C4-2B (cell line): ENCODE data around the gene IFT25.

Source experiments
- H3K27ac ChIP-seq: fragments of 450-650 bp; 2 replicates; pipeline ENCODE4 v1.5.1; 2017
- ZFX ChIP-seq: fragments of 450-650 bp; IDR thresholded peaks from 2 replicates; pipeline ENCODE4 v1.6.1; 2017
- TF ChIP-seq, protein P1 (sequence below): fragments of 450-650 bp; conservative IDR thresholded peaks from 2 replicates; pipeline ENCODE4 v1.5.1; 2017; ENCODE audit warnings: mild to moderate bottlenecking

IFT25 gene

DNA sequence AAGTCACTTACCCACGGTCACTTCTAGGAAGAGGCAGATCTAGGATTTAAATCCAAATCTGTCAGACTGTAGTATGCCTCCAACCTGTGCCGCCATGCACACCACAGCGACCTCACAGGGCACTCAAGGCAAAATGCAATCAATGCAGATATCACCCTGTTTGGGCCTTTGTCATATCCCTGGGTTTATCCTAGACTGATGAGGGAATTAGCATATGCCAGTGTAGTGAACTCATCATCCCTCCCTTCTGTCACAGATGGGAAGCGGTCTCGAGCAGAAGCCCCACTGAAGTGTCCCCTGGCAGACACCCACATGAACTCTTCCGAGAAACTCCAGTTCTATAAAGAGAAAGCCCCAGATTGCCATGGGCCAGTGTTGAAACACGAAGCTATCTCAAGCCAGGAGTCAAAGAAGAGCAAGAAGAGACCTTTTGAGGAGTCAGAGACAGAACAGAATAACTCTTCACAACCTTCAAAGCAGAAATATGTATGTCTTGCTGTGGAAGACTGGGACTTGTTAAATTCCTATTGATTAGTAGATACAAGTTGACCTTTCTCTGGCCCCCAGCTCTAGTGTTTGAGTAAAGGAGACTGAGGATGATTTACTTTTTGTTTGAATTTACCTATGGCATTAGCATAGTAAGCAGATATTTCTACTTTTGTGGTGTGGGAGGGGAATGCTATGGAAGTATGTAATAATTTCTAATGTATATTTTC is 22.1 kb upstream of the IFT25 start:
- no peak overlapping the region for H3K27ac ChIP-seq
- no peak for TF ChIP-seq ZFX
- TF ChIP-seq, protein P1, sequence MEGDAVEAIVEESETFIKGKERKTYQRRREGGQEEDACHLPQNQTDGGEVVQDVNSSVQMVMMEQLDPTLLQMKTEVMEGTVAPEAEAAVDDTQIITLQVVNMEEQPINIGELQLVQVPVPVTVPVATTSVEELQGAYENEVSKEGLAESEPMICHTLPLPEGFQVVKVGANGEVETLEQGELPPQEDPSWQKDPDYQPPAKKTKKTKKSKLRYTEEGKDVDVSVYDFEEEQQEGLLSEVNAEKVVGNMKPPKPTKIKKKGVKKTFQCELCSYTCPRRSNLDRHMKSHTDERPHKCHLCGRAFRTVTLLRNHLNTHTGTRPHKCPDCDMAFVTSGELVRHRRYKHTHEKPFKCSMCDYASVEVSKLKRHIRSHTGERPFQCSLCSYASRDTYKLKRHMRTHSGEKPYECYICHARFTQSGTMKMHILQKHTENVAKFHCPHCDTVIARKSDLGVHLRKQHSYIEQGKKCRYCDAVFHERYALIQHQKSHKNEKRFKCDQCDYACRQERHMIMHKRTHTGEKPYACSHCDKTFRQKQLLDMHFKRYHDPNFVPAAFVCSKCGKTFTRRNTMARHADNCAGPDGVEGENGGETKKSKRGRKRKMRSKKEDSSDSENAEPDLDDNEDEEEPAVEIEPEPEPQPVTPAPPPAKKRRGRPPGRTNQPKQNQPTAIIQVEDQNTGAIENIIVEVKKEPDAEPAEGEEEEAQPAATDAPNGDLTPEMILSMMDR, result no peak

DNA sequence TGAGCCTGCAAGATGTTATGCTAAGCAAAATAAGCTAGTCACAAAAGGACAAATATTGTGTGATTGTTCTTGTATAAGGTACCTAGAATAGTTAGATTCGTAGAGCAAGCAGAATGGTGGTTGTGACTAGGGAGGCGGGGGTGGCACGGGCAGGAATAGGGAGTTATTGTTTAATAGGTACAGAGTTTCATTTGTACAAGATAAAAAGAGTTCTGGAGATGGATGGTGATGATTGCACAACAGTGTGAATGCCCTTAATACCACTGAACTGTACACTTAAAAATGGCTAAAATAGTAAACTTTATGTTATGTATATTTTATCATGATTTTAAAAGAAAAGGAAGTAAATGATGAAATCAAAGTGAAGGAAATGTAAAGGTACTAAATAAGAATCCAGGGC is 21.3 kb upstream of the IFT25 start:
- TF ChIP-seq, protein P1, result no peak
- no peak for TF ChIP-seq ZFX
- H3K27ac ChIP-seq, result no peak overlapping the region

DNA sequence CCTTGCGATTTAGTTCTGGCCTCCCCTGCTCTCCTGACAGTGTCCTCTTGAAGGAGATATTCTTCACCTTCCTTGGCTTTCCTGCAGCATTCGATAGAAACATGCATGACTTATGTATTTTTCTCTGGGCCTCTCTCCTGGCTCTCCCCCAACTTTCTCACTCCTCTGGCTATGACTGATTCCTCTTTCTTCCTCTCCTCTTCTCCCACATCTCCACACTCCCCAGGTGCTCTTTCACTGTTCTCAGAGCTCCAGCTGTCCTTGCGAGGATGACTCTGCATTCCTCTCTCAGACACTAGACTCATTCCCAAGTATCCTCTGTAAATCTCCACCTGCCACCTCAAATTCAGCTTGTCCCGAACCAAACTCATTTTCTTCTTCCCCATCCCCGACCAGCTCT is 18.6 kb upstream of the IFT25 start:
- no peak for TF ChIP-seq ZFX
- TF ChIP-seq, protein P1, result no peak
- no peak overlapping the region for H3K27ac ChIP-seq

DNA sequence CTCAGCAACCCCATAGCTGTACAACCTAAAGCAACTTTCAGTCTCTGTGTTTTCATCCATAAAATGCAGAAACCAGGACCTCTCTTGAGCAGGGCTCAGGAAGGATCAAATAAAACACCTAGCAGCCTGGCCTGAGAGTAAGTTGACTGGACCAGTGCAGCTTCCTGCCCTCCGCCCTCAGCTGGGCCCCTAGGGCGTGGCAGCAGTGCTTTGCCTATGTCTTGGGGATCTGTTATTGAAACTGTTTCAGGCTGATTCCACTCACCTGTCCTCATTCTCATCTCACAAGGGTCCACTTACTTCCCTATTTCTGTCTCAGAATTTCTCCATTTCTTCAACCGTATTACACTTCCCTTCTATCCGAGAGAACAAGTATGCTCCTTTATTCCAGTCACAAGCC is 18.0 kb upstream of the IFT25 start:
- H3K27ac ChIP-seq, result no peak overlapping the region
- no peak for TF ChIP-seq ZFX
- TF ChIP-seq, protein P1, result no peak

DNA sequence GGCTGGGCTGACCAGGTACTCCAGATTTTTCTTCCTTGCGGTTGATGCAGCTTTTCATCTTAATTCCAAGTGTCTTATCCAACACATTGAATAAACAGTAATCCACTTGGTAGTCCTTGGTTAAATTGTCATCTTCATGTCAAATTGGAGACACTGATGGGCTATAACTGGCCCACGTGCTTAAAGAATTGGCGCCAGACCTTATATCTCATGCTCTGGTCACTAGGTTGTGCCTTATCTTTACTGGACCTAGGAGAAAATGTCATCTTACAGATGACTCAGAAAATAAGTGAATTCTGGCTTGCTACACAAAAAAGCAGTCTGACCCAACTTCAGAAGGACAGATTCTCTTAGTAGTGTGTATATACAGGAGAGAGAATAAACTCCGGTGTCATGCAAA is 16.9 kb upstream of the IFT25 start:
- TF ChIP-seq ZFX, result no peak
- TF ChIP-seq, protein P1, result no peak
- no peak overlapping the region for H3K27ac ChIP-seq

DNA sequence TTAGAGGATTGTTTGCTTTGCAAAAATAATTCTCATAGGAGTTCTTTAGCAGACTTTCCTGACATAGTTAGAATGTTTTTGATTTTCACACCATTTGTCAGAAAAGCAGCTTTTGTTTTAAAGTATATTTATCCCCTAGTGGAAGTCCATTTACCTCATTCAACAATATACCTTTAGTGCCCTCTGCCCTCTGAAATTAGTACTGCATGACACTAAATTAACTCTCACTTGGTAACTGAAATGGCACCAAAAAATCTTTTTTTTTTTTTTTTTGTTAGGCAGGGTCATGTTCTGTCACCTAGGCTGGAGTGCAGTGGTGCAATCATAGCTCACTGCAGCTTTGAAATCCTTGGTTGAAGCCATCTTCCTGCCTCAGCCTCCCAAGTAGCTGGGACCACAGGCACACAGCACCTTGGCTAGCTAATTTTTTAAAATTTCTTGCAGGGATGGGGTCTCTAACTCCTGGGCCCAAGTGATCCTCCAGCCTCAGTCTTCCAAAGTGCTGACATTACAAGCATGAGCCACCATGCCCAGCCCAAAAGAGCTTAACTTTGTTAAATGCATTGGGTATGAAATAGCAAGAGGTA is 14.3 kb upstream of the IFT25 start:
- no peak for TF ChIP-seq ZFX
- TF ChIP-seq, protein P1, result peak; percentile 85
- H3K27ac ChIP-seq, result no peak overlapping the region

DNA sequence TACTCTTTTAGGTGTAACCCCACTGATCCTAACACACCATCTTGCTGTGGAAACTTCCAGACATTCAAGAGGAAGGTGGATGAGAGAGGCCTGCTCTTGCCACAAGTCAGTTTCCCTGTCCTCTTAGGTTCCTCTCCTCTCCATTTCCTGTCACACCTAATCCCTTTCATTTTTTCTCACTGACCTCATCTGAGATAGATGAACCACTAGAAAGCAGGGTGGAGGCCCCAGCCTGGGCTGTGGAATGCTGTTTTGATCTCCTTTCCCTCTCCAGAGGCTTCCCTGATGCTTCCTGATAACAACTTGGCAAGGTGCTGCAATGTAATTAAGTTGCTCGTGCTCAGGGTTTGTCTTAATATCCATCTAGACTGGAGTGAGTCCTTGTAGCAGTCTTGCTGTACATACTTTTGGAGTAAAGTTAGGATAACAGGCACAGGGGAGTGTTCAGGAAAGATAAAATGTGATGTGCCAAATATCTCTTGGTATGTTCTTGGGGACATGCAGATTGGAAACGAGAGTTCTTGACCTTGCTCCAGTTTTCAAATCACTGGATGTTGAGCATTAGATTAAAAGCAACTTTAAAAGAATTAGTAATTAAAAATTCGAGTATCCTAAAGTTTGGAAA is 11.8 kb upstream of the IFT25 start:
- TF ChIP-seq ZFX, result no peak
- TF ChIP-seq, protein P1, result no peak
- peak overlapping the region; percentile 54; the same call in 1 of the 2 replicates for H3K27ac ChIP-seq
